Measurements from ENCODE around the gene GNRH2.
"Not testable (repeated sequence)": the region's sequence is repeated elsewhere in the genome, so short reads cannot be mapped to it uniquely, and the experiment has no call there.

The GNRH2 gene

GRCh38 chr20:3042625-3043024 is 797 bp upstream of the GNRH2 start:
- DNase-seq (ENCODE audit: low spot score): no peak

- DNase-seq (ENCODE audit: low spot score): no peak
Observed at GRCh38 chr20:3044336-3044965, 1.0 kb downstream of the GNRH2 start.

GRCh38 chr20:3045042-3045815 is 1.8 kb downstream of the GNRH2 start:
- DNase-seq (ENCODE audit: low spot score): no peak

GRCh38 chr20:3045816-3046676 is 2.6 kb downstream of the GNRH2 start, which contains the start of gene MRPS26:
MRPS26 (plus strand) TSS chr20:3046052; CDS start chr20:3046069, 17 bp downstream.
- peak; percentile 94 for DNase-seq (ENCODE audit: low spot score)

GRCh38 chr20:3046677-3047462 is 3.4 kb downstream of the GNRH2 start:
- DNase-seq (ENCODE audit: low spot score): peak; percentile 67

- no peak for DNase-seq (ENCODE audit: low spot score)
Observed at GRCh38 chr20:3047486-3048419, 4.3 kb downstream of the GNRH2 start.

GRCh38 chr20:3051385-3052019 is 8.1 kb downstream of the GNRH2 start:
- peak; percentile 40 for DNase-seq (ENCODE audit: low spot score)

- DNase-seq (ENCODE audit: low spot score): peak; percentile 5
Observed at GRCh38 chr20:3059489-3059888, 16.1 kb downstream of the GNRH2 start.

- not testable (repeated sequence) for DNase-seq (ENCODE audit: low spot score)
Observed at GRCh38 chr20:3064119-3064518, 20.7 kb downstream of the GNRH2 start.

GRCh38 chr20:3067139-3068014 is 24.0 kb downstream of the GNRH2 start:
- DNase-seq (ENCODE audit: low spot score): peak; percentile 4

GRCh38 chr20:3068075-3068474 is 24.7 kb downstream of the GNRH2 start:
- no peak for DNase-seq (ENCODE audit: low spot score)

- DNase-seq (ENCODE audit: low spot score): peak; percentile 52
Observed at GRCh38 chr20:3068986-3069900, 25.8 kb downstream of the GNRH2 start.

- no peak for DNase-seq (ENCODE audit: low spot score)
Observed at GRCh38 chr20:3070725-3071124, 27.3 kb downstream of the GNRH2 start.

- no peak for DNase-seq (ENCODE audit: low spot score)
Observed at GRCh38 chr20:3071266-3071609, 27.8 kb downstream of the GNRH2 start.

- peak; percentile 25 for DNase-seq (ENCODE audit: low spot score)
Observed at GRCh38 chr20:3071610-3072529, 28.4 kb downstream of the GNRH2 start, which contains the start of gene OXT. OXT (plus strand) TSS chr20:3071620; CDS start chr20:3071656, 36 bp downstream.

GRCh38 chr20:3072530-3073250 is 29.3 kb downstream of the GNRH2 start:
- no peak for DNase-seq (ENCODE audit: low spot score)
